ENCODE measurements around the gene YAP1. TPM values are rescaled to one million over a fixed set of nuclear protein-coding genes. Genes with fewer than 3 reads are reported as not detected.
A peak's percentile ranks its signal among the peaks of the same experiment; 100 is the strongest.

YAP1 gene
- total RNA-seq, 1 donor = 174 TPM

GRCh38 chr11:102108734-102109440 is 1.4 kb upstream of the YAP1 start:
- Histone ChIP-seq H3K4me2 (ENCODE audit: insufficient read depth, low read length) (peak overlapping the region; percentile 91), H3K9me3 (ENCODE audit: low read depth, low read length) (no peaks in the 10 kb centered on the region), H4K20me1 (ENCODE audit: insufficient read depth, low read length) (peaks cover 3% of the 10 kb centered on the region), H3K27me3 (ENCODE audit: insufficient read depth, low read length) (no peaks in the 10 kb centered on the region), H3K79me2 (ENCODE audit: insufficient read depth, low read length) (peaks cover 32% of the 10 kb centered on the region), H3K4me3 (ENCODE audit: insufficient read depth, low read length) (peak overlapping the region; percentile 94), H2AFZ (ENCODE audit: low read length) (no peak overlapping the region), H3K4me1 (ENCODE audit: insufficient read depth, low read length) (peaks cover 11% of the 10 kb centered on the region), H3K36me3 (ENCODE audit: insufficient read depth, low read length) (no peaks in the 10 kb centered on the region), H3K27ac (ENCODE audit: low read depth, low read length) (peak overlapping the region; percentile 98)
- no peak for TF ChIP-seq CTCF (IDR thresholded peaks at IDR 0.05; ENCODE audit: extremely low read depth, low read depth, low read length)
- no peak for DNase-seq (ENCODE audit: insufficient read length, low spot score, missing footprints)

- Histone ChIP-seq H3K4me2 (ENCODE audit: insufficient read depth, low read length) (peak overlapping the region; percentile 24), H2AFZ (ENCODE audit: low read length) (peak overlapping the region; percentile 5), H3K27ac (ENCODE audit: low read depth, low read length) (peak overlapping the region; percentile 98), H4K20me1 (ENCODE audit: insufficient read depth, low read length) (peaks cover 4% of the 10 kb centered on the region), H3K36me3 (ENCODE audit: insufficient read depth, low read length) (peaks cover 9% of the 10 kb centered on the region), H3K79me2 (ENCODE audit: insufficient read depth, low read length) (peaks cover 48% of the 10 kb centered on the region), H3K27me3 (ENCODE audit: insufficient read depth, low read length) (no peaks in the 10 kb centered on the region), H3K9me3 (ENCODE audit: low read depth, low read length) (no peaks in the 10 kb centered on the region), H3K4me3 (ENCODE audit: insufficient read depth, low read length) (peak overlapping the region; percentile 94), H3K4me1 (ENCODE audit: insufficient read depth, low read length) (peaks cover 29% of the 10 kb centered on the region)
- no peak for TF ChIP-seq CTCF (IDR thresholded peaks at IDR 0.05; ENCODE audit: extremely low read depth, low read depth, low read length)
- DNase-seq (ENCODE audit: insufficient read length, low spot score, missing footprints) = no peak
These were observed 439 bp downstream of the YAP1 start for GRCh38 chr11:102110761-102111010.

GRCh38 chr11:102111011-102111786 is 952 bp downstream of the YAP1 start:
- Histone ChIP-seq H4K20me1 (ENCODE audit: insufficient read depth, low read length) (peaks cover 7% of the 10 kb centered on the region), H2AFZ (ENCODE audit: low read length) (peak overlapping the region; percentile 75), H3K79me2 (ENCODE audit: insufficient read depth, low read length) (peaks cover 53% of the 10 kb centered on the region), H3K9me3 (ENCODE audit: low read depth, low read length) (no peaks in the 10 kb centered on the region), H3K27me3 (ENCODE audit: insufficient read depth, low read length) (no peaks in the 10 kb centered on the region), H3K4me2 (ENCODE audit: insufficient read depth, low read length) (peak overlapping the region; percentile 88), H3K27ac (ENCODE audit: low read depth, low read length) (peak overlapping the region; percentile 98), H3K36me3 (ENCODE audit: insufficient read depth, low read length) (peaks cover 9% of the 10 kb centered on the region), H3K4me1 (ENCODE audit: insufficient read depth, low read length) (peaks cover 34% of the 10 kb centered on the region), H3K4me3 (ENCODE audit: insufficient read depth, low read length) (peak overlapping the region; percentile 94)
- DNase-seq (ENCODE audit: insufficient read length, low spot score, missing footprints) = peak; percentile 94
- TF ChIP-seq CTCF (IDR thresholded peaks at IDR 0.05; ENCODE audit: extremely low read depth, low read depth, low read length) = no peak

GRCh38 chr11:102111787-102112508 is 1.7 kb downstream of the YAP1 start:
- H3K27me3 ChIP-seq (ENCODE audit: insufficient read depth, low read length) = no peaks in the 10 kb centered on the region
- DNase-seq (ENCODE audit: insufficient read length, low spot score, missing footprints) = peak; percentile 92
- H3K27ac ChIP-seq (ENCODE audit: low read depth, low read length) = peak overlapping the region; percentile 98
- H4K20me1 ChIP-seq (ENCODE audit: insufficient read depth, low read length) = peaks cover 7% of the 10 kb centered on the region
- H3K4me2 ChIP-seq (ENCODE audit: insufficient read depth, low read length) = peak overlapping the region; percentile 88
- peaks cover 42% of the 10 kb centered on the region for H3K4me1 ChIP-seq (ENCODE audit: insufficient read depth, low read length)
- peaks cover 9% of the 10 kb centered on the region for H3K36me3 ChIP-seq (ENCODE audit: insufficient read depth, low read length)
- peak overlapping the region; percentile 75 for H2AFZ ChIP-seq (ENCODE audit: low read length)
- peaks cover 61% of the 10 kb centered on the region for H3K79me2 ChIP-seq (ENCODE audit: insufficient read depth, low read length)
- H3K4me3 ChIP-seq (ENCODE audit: insufficient read depth, low read length) = peak overlapping the region; percentile 94
- no peaks in the 10 kb centered on the region for H3K9me3 ChIP-seq (ENCODE audit: low read depth, low read length)
- no peak for TF ChIP-seq CTCF (IDR thresholded peaks at IDR 0.05; ENCODE audit: extremely low read depth, low read depth, low read length)

All from osteoblast (primary cell).